ENCODE data around the gene KLHL9. TPM values are rescaled to one million over a fixed set of nuclear protein-coding genes. Genes with fewer than 3 reads are reported as not detected.
"Not testable (repeated sequence)": the region's sequence is repeated elsewhere in the genome, so short reads cannot be mapped to it uniquely, and the experiment has no call there.

Gene KLHL9, protein sequence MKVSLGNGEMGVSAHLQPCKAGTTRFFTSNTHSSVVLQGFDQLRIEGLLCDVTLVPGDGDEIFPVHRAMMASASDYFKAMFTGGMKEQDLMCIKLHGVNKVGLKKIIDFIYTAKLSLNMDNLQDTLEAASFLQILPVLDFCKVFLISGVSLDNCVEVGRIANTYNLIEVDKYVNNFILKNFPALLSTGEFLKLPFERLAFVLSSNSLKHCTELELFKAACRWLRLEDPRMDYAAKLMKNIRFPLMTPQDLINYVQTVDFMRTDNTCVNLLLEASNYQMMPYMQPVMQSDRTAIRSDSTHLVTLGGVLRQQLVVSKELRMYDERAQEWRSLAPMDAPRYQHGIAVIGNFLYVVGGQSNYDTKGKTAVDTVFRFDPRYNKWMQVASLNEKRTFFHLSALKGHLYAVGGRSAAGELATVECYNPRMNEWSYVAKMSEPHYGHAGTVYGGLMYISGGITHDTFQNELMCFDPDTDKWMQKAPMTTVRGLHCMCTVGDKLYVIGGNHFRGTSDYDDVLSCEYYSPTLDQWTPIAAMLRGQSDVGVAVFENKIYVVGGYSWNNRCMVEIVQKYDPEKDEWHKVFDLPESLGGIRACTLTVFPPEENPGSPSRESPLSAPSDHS
- 10 to 100 TPM; 17.0 to 18.0 TPM for total RNA-seq

DNA sequence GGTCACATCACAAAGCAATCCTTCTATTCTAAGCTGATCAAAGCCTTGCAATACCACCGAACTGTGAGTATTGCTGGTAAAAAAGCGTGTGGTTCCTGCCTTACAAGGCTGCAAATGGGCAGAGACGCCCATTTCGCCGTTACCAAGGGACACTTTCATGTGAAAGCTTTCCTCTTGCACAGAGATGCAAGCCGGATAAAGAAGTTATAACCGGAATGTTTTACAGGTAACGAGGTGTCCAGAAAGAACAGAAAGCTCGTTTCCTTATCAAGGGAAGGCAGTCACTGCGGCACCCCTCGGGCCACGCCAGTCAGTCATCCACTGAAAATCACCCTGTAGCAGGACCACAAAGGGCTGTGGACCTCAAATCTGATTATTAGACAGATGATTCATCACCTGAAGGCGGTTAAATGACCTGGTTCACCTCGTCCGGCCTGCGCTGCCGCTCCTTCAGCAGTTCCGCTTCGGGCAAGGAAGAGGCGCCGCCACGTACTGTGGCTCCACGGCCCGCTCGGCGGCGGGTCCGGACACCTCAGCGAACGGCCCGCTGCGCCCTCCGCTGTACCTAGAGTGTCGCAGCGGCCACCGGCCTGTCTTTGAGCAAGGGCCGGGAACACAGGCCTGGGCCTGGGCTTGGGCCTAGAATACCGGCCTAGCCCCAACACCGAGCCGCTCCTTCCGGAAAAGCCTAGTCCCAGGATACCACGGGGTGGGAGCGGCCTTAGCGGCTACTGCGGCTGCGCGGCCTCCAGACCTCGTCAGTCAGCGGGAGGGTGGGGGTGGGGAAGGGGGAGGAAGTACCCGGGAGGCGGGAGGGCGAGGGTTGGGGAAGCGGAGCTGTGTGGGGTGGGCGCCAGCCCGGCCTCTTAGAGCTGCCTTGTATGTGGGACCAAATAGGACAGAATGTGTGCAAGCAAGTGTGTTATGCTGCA, at the start of gene KLHL9:
TSS of gene KLHL9 (minus strand) at position 704 of the 932 bp plus-strand sequence. CDS start at position 159, 545 bp downstream.
- ChIA-PET CTCF (interaction anchor here (0.6 to 4.0 kb wide), 13 partner anchors 8 to 674 kb away, joined by 3 to 39 read pairs (median 3); partner anchors contain the start of gene CDKN2B), POLR2A (interaction anchor here (0.6 to 2.4 kb wide), 14 partner anchors 9 to 460 kb away, joined by 3 to 14 read pairs (median 4); partner anchors contain the start of genes HACD4 and IFNA8)
- peak; percentile 86 for DNase-seq
- Mint-ChIP-seq H3K4me1 (peaks cover 47% of the 10 kb centered on the region), H3K27me3 (peaks cover 14% of the 10 kb centered on the region), H3K9me3 (no peaks in the 10 kb centered on the region), H3K27ac (peak within 1 kb of the TSS; percentile 85), H3K4me3 (peak within 1 kb of the TSS; percentile 85), H3K36me3 (ENCODE audit: low read depth) (peaks cover 33% of the 10 kb centered on the region)

DNA sequence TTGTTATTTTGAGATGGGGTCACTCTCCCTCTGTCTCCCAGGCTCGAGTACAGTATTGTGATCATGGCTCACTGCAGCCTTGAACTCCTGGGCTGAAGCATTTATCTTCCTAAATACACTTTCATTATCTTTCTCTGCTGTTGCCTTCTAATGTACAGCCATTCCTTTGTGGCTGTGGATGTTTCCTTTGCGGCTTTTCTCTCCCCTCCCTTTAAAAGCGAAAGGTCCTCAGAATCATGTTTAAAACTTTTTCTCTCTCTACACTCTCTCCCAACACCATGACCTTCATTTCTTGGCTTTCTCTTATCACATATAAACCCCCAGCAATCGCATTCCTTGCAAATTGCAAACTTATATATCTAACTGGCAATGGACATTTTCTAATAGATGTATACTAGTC, 48.4 kb upstream of the KLHL9 start:
- DNase-seq = no peak
- POLR2A ChIA-PET = no interaction called here
- H3K27me3 Mint-ChIP-seq = peaks cover 51% of the 10 kb centered on the region
- H3K9me3 Mint-ChIP-seq = no peaks in the 10 kb centered on the region
- CTCF ChIA-PET = no interaction called here
- no peak overlapping the region for H3K27ac Mint-ChIP-seq
- no peaks in the 10 kb centered on the region for H3K36me3 Mint-ChIP-seq (ENCODE audit: low read depth)
- H3K4me1 Mint-ChIP-seq = peaks cover 7% of the 10 kb centered on the region
- no peak overlapping the region for H3K4me3 Mint-ChIP-seq

DNA sequence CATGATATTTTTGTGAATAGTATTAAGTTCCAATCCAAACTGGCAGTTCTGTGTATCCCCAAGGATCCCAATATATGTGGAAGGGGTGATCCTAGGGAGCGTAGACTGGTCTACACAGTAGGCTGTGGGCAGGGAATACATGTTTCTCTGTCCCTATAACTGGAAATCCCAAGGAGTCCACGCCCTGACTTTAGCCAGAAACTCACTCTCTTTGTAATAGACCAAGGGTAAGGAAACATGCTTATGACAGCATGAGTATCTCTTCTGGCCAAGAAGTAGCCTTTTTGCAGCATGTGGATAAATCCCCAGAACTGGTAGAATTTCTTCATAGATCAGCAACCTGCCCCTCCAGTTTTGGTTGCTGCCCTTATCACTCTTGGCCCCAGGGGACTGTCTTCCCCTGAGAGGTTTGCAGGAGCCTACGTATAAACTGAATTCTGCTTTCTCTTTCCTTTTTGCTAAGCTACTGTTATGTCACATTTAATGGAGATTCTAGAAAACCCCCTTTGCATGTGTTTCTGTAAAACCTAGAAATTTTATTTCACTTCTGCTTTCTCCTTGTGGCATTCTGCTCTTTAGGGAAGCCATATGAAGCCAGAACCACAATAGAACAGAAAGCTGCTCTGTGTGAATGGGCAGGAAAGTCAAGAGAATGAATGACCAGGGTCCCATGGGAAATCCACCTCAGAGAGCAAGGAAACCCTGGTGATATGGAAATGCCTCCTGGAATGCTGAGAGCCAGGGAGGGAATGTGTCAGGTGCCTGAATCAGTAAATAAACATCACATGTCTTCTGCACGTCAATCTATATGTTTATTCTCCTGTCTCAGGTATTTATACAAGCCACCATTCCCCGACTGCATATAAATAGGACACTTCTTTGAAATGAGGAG, 46.5 kb upstream of the KLHL9 start:
- no peak overlapping the region for H3K27ac Mint-ChIP-seq

DNA sequence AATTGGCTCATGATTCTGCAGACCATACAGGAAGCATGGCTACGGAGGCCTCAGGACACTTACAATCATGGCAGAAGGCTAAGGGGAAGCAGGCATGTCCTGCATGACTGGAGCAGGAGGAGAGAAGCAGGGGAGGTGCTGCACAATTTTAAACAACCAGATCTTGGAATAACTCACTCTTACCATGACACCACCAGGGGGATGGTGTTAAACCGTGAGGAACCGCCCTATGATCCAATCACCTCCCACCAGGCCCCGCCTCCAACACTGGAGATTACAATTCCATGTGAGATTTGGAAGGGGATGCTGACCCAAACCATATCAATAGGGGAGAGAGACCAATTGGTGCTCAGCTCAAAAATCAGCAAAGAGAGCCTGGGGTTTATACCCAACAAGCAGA, 36.3 kb upstream of the KLHL9 start:
- H3K36me3 Mint-ChIP-seq (ENCODE audit: low read depth); CTCF ChIA-PET; POLR2A ChIA-PET; DNase-seq; H3K27ac Mint-ChIP-seq; H3K4me1 Mint-ChIP-seq; H3K9me3 Mint-ChIP-seq; H3K4me3 Mint-ChIP-seq: not testable (repeated sequence)
- peaks cover 29% of the 10 kb centered on the region for H3K27me3 Mint-ChIP-seq

More for the DNA sequence above, 46.5 kb upstream of the KLHL9 start:
- DNase-seq = no peak
- H3K36me3 Mint-ChIP-seq (ENCODE audit: low read depth) = no peaks in the 10 kb centered on the region
- H3K4me3 Mint-ChIP-seq = no peak overlapping the region
- ChIA-PET CTCF (interaction anchor here (4.7 kb wide), 1 partner anchor 14 kb away, joined by 19 read pairs; no protein-coding TSS in a partner anchor), POLR2A (interaction anchor here (1.6 kb wide), 1 partner anchor 46 kb away, joined by 4 read pairs; the partner anchor contains the start of gene KLHL9)
- no peaks in the 10 kb centered on the region for H3K9me3 Mint-ChIP-seq
- peaks cover 53% of the 10 kb centered on the region for H3K27me3 Mint-ChIP-seq
- H3K4me1 Mint-ChIP-seq = peaks cover 7% of the 10 kb centered on the region

DNA sequence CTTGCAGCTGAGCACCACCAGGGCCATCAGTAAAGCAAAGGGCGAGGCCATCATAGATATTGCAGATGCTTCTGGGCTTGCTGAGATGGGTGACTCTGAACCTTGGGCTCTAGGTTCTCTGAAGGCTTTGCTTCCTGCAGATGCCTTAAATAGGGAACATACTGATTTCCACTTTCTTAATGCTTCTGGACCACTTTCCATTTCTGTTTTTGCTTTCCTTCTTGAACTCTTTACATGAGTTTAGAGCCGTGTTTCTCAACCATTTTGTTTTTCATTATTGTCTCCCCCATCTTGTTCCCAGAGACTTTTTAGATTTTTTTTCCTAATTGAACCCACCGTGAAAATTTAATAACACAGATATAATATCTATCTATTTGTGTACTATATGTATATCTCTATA, 32.8 kb upstream of the KLHL9 start, which contains the start of gene IFNA13:
TSS of gene IFNA13 (minus strand) at position 101 of the 400 bp plus-strand sequence. CDS start at position 54, 47 bp downstream.
- H3K4me3 Mint-ChIP-seq = no peak within 1 kb of the TSS
- no peaks in the 10 kb centered on the region for H3K36me3 Mint-ChIP-seq (ENCODE audit: low read depth)
- H3K4me1 Mint-ChIP-seq = no peaks in the 10 kb centered on the region
- H3K27me3 Mint-ChIP-seq = peaks cover 42% of the 10 kb centered on the region
- ChIA-PET CTCF (interaction anchor here (1.5 kb wide), 1 partner anchor 28 kb away, joined by 4 read pairs; no protein-coding TSS in a partner anchor), POLR2A (no interaction called here)
- no peaks in the 10 kb centered on the region for H3K9me3 Mint-ChIP-seq
- H3K27ac Mint-ChIP-seq = no peak within 1 kb of the TSS
- DNase-seq = no peak

DNA sequence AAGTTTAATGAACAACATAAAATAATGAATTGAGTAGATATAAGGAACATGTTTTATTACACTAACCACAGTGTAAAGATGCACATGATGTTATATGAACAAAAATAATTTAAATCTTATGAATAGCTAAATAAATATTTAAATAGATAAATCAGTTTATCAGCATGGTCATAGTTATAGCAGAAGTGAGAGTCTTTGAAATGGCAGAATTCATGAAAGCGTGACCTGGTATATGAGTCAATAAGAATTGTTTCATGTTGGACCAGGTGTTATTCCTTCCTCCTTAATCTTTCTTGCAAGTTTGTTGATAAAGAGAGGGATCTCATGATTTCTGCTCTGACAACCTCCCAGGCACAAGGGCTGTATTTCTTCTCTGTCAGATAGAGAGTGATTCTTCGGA, 32.0 kb upstream of the KLHL9 start:
- H3K4me1 Mint-ChIP-seq; CTCF ChIA-PET; H3K4me3 Mint-ChIP-seq; DNase-seq; H3K36me3 Mint-ChIP-seq (ENCODE audit: low read depth); H3K9me3 Mint-ChIP-seq; H3K27ac Mint-ChIP-seq; POLR2A ChIA-PET: not testable (repeated sequence)
- H3K27me3 Mint-ChIP-seq = peaks cover 43% of the 10 kb centered on the region

DNA sequence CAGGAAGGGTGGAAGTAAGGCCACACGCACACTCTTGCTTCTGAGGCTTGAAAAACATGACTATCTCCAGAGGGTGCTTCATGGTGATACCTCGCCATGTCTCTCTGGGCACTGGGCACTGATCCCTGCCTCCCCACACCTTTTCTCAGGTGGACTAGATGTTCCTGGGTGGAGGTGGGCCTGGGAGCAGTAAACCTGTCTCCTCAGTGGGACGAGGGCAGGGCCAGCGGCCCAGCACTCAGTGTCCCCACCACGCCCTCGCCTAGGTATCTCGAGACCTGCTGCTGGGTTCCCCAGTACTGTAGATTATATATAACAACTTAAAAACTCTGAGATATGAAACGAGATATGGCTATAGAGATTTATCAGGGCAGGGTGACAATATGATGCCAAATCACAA, 27.1 kb upstream of the KLHL9 start:
- H3K27ac Mint-ChIP-seq = no peak overlapping the region
- POLR2A ChIA-PET = no interaction called here
- peaks cover 11% of the 10 kb centered on the region for H3K4me1 Mint-ChIP-seq
- CTCF ChIA-PET = no interaction called here
- no peak overlapping the region for H3K4me3 Mint-ChIP-seq
- DNase-seq = no peak
- H3K9me3 Mint-ChIP-seq = no peaks in the 10 kb centered on the region
- H3K36me3 Mint-ChIP-seq (ENCODE audit: low read depth) = no peaks in the 10 kb centered on the region
- H3K27me3 Mint-ChIP-seq = peaks cover 47% of the 10 kb centered on the region

DNA sequence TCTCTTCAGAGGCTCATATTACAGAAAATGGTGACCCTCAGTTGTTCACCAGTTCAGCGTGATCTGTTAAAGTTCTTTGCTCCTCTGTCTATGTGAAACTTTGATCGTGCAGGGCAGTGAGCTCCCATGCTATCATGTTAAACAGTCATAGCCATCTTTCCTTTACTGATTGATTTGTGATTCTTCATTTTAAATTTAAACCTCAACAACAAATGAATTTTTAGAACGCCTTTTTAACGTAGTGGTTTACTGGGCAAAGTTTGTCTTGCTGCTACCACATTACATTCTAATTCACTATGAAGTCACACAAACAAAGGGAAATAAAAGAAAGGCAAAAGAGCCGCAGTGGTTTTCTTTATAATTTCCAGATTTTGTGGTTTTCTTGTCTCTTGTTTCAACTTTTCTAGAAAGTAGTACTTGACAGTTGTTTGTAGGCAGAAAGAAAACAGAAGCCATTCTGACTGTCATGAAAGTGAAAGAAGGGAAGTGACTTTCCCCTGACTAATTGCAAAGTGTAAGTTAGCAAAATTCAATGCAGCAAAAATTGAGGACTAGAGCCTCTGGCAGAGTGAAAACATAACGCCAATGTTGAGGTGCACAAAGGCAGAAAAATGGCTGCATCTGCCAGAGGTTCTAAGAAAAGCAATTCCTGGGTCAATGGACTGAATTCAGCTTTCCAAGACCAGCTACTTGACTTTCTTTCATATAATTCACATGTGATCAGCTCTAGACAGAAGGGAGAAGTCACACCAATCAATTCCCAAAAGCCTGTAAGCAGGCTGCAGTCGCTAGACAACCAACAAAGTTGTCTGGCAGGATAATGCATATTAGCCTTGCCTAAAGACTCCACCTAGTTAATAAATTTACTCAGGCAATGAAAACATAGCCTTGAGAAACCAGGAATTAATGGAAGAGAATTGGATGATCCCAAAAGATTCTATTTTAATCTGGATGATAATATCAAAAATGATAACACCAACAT, 22.6 kb upstream of the KLHL9 start:
- CTCF ChIA-PET = interaction anchor here (1.1 to 1.5 kb wide), 4 partner anchors 23 to 39 kb away, joined by 3 to 4 read pairs (median 4); no protein-coding TSS in a partner anchor
- no peak for DNase-seq
- peak overlapping the region; percentile 55 for H3K27ac Mint-ChIP-seq

DNA sequence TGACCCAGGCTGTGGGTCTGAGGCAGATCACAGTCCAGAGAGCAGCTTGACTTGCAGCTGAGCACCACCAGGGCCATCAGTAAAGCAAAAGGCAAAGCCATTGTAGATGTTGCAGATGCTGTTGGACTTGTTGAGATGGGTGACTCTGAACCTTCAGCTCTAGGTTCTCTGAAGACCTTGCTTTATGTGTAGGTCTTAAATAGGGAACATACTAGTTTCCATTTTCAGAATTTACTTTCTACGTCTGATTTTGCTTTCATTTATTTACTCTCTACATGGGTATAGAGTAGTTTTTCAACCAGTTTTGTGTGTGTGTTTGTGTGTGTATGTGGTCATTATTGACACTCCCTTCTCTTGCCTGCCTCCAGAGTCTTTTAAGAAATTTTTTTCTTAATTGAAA, 15.6 kb upstream of the KLHL9 start, which contains the start of gene IFNA6:
TSS of gene IFNA6 (minus strand) at position 101 of the 400 bp plus-strand sequence. CDS start at position 101, 0 bp downstream.
- no peak within 1 kb of the TSS for H3K27ac Mint-ChIP-seq
- H3K4me1 Mint-ChIP-seq = no peaks in the 10 kb centered on the region

More for the DNA sequence above, 22.6 kb upstream of the KLHL9 start:
- peaks cover 48% of the 10 kb centered on the region for H3K27me3 Mint-ChIP-seq
- H3K4me1 Mint-ChIP-seq = peaks cover 16% of the 10 kb centered on the region
- H3K9me3 Mint-ChIP-seq = peaks cover 3% of the 10 kb centered on the region
- H3K36me3 Mint-ChIP-seq (ENCODE audit: low read depth) = peaks cover 6% of the 10 kb centered on the region
- H3K4me3 Mint-ChIP-seq = peak overlapping the region; percentile 43
- POLR2A ChIA-PET = interaction anchor here (0.7 to 2.2 kb wide), 4 partner anchors 21 to 38 kb away, joined by 3 to 13 read pairs (median 3); no protein-coding TSS in a partner anchor

DNA sequence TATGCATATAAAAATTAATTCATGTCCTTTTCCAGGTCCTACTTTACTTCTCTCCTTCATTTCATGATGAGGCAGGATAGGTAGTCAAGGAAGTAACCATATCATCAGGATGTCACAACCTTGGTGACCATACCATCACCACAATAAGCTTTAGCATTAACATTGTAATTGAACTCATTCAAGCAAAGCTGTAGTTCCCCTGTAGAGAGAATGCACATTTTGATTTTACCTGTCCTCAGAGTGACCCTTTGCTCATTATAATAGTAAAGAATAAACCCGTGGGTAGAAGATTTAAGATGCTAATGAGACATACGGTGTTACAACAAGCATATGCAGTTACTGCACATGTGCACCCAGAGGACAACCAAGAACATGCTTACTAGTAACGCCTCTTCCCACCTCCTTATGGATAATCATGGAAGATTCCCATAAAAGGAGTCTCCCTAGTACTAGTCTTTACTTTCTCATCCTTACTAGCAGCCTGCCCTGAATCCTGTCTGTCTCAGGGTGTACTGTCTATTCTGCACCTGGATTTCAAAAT, 13.3 kb upstream of the KLHL9 start:
- no peaks in the 10 kb centered on the region for H3K36me3 Mint-ChIP-seq (ENCODE audit: low read depth)
- H3K4me3 Mint-ChIP-seq = no peak overlapping the region
- peaks cover 53% of the 10 kb centered on the region for H3K27me3 Mint-ChIP-seq
- no peaks in the 10 kb centered on the region for H3K9me3 Mint-ChIP-seq
- H3K27ac Mint-ChIP-seq = no peak overlapping the region
- H3K4me1 Mint-ChIP-seq = no peaks in the 10 kb centered on the region
- POLR2A ChIA-PET = no interaction called here
- CTCF ChIA-PET = interaction anchor here (1.0 kb wide), 1 partner anchor 14 kb away, joined by 3 read pairs; no protein-coding TSS in a partner anchor
- no peak for DNase-seq

More for the DNA sequence above, 15.6 kb upstream of the KLHL9 start, which contains the start of gene IFNA6:
- H3K36me3 Mint-ChIP-seq (ENCODE audit: low read depth) = peaks cover 6% of the 10 kb centered on the region
- H3K9me3 Mint-ChIP-seq = peaks cover 3% of the 10 kb centered on the region
- no peak for DNase-seq
- CTCF ChIA-PET = no interaction called here
- POLR2A ChIA-PET = no interaction called here
- no peak within 1 kb of the TSS for H3K4me3 Mint-ChIP-seq
- peaks cover 54% of the 10 kb centered on the region for H3K27me3 Mint-ChIP-seq

Measured in activated CD4-positive, alpha-beta memory T cell treated with anti-CD3 and anti-CD28 coated beads, Interleukin-2, amount 10 ng/mL, durations not matched to agents 7 days and 5 days (primary cell).